Measurements from ENCODE around the gene ZDHHC1.
"Not testable (repeated sequence)": the region's sequence is repeated elsewhere in the genome, so short reads cannot be mapped to it uniquely, and the experiment has no call there.

Gene ZDHHC1

GRCh38 chr16:67430504-67430976, 14.3 kb upstream of the ZDHHC1 start:
- DNase-seq: peak; percentile 16 to 40

DNA sequence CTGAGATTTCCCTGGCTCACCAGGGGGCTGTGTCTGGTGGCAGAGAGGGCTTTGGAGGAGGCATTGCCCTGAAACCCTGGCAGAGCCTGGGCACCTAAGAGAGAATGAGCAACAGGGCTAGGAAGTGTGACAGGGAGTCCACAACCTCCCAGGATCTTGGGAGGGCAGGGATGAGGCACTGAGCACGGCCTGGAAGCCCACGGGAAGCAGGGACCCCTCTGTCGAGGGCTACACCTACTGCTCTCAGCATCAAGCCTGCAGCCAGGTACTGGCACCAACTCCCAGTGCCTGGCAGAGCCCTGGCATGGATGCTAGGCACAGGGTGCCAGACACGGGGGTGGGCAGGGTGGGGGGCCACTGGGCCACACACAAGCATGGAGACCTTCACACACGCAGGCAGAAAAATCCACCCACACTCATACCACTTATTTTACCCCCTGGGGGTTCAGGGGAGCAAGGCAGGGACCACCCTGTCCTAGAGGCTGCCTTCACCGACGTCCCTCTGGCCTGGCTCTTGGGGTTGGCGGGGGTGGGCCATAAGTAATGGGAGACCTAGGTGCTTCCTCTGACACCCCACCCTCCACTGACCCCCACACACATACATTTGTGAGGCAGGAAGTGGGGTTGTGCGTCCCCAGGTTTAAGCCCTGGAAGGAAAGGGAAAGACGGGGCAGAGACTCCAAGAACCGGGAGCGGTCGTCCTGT, 13.7 kb upstream of the ZDHHC1 start:
- DNase-seq: no peak

- no peak for DNase-seq
Measured at GRCh38 chr16:67429053-67429798, 12.9 kb upstream of the ZDHHC1 start.

DNA sequence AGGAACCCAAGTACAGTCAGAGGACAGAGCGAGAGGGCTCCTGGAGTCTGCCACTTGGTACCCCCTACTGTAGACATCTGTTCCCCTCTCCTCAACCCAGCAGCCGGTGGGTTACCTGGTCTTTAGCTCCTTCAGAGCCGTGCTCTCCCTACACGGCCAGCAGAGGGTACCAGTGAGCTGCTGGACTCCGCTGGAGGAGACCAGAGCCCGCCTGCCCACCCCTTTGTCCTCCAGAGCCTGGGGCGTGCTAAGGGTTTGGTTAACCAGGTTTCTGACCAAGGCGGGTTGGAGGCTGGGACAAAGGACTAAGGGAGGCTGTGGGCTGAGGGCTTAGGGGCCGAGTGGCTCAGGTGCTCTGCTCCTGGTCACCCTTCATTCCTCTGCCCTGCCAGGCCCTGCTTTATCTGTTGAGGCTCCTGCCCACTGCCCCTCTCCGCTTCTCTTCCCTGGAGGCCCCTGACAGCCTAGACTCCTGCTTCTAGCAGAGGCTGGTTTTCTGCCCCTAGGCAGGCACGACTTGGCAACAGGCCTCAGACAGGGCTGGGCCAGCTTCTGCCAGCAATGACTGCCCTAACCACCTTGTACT, 12.0 kb upstream of the ZDHHC1 start:
- peak; percentile 54 to 61 for DNase-seq

DNA sequence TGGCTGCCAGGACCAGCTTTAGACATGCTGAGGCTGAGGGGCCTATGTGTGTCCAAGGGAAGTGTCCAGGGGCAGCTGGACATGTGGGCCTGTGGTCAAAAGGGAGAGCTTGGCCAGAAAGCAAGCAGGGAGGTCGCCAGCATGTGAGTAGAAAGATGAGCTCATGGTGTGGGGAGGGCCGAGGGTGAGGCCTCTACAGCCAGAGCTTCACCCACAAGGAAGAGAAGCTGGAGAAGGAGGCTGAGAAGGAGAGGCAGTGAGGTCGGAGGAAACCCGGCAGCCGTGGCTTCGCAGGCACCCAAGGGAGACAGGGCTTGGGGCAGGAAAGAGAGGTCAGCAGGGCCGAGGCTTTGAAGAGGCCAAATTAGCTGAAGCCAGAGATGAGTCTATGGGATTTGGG, 10.7 kb upstream of the ZDHHC1 start:
- DNase-seq: no peak

- no peak for DNase-seq
Measured at GRCh38 chr16:67426022-67426421, 9.7 kb upstream of the ZDHHC1 start.

DNA sequence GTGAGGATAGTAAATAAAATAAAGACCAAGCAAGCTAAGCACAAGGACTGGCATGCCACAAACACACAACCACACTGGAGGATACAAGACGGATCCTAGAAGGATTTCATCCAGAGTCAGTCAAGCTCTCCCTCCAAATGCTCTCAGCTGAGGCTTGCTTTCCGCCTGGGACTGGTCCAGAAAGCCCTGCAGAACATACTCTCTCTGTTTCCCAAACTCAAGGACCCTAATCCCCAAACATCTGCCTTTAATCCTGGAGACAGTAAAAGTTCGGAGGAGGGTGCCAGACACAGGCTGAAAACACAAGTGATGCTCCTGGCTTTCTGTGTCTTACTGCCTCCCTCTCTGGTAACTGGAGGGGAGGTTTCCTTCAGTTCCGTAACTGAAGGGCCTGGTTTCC, 9.3 kb upstream of the ZDHHC1 start:
- no peak for DNase-seq

DNA sequence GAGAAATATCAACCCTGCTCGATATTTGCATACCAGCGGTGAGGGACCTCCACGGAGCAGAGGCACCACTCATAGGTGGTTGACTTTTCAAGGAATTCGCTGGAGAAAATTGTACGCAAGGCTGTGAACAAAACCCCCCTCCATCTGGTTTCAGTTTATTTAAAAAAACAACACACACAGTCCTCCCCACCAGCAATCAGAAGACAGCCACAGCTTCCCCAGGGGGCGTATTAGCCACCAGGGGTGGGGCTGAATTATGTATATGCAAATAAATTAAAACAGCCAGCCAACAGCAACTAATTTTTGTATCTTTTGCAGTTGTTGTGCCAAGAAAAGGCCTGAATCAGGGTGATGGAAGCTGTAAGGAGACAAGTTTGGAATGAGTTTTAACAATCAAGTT, 8.8 kb upstream of the ZDHHC1 start:
- DNase-seq: no peak

- no peak for DNase-seq
Measured at GRCh38 chr16:67424261-67424615, 8.0 kb upstream of the ZDHHC1 start.

GRCh38 chr16:67423611-67424260, 7.5 kb upstream of the ZDHHC1 start:
- no peak for DNase-seq

DNA sequence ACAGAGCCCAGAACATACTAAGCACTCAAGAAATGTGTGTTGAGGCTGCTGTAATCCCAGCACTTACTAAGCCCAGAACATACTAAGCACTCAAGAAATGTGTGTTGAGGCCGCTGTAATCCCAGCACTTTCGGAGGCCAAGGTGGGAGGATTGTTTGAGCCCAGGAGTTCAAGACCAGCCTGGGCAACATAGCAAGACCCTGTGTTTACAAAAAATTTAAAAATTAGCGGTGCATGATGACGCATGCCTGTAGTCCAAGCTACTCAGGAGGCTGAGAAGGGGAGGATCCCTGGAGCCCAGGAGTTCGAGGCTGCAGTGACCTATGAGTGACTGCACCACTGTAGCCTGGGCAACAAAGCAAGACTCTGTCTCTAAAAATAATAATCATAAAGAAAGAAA, 6.7 kb upstream of the ZDHHC1 start:
- DNase-seq: no peak

DNA sequence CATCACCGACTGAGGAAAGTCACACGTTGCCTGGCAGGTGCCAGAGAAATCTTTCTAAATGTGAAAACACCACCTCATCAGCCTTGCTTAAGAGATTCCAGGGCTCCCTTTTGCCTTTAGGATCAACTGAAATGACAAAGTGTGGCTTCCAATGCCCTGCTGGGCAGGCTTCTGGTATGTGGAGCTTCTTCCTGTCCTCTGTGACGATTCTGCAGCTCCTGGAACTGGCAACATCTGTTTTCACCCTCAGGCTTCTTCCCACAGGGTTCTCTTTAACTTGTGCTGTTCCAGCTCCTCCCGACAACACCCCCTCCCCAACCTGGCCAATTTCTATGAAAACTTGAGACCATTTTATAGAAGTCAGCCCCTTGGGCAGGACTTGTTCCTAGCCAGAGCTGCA, 4.8 kb upstream of the ZDHHC1 start:
- DNase-seq: no peak

DNA sequence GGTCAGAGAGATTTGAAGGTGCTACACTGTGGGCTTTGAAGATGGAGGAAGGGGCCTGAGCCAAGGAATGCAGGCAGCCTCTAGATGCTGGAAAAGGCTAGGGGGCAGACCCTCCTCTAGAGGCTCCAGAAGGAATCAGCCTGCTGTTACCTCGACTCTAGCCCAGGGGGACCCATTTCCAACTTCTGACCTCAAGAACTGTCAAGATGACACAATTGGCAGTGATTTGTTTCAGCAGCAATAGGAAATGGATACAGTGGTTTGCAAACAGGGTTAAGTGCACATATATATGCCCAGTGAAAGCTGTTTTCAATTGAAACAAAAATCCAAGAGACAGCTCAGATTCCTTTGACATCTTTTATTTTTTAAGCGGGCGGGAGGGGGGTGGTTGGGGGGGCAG, 3.7 kb upstream of the ZDHHC1 start:
- no peak for DNase-seq

- DNase-seq: no peak
Measured at GRCh38 chr16:67419502-67419901, 3.2 kb upstream of the ZDHHC1 start.

DNA sequence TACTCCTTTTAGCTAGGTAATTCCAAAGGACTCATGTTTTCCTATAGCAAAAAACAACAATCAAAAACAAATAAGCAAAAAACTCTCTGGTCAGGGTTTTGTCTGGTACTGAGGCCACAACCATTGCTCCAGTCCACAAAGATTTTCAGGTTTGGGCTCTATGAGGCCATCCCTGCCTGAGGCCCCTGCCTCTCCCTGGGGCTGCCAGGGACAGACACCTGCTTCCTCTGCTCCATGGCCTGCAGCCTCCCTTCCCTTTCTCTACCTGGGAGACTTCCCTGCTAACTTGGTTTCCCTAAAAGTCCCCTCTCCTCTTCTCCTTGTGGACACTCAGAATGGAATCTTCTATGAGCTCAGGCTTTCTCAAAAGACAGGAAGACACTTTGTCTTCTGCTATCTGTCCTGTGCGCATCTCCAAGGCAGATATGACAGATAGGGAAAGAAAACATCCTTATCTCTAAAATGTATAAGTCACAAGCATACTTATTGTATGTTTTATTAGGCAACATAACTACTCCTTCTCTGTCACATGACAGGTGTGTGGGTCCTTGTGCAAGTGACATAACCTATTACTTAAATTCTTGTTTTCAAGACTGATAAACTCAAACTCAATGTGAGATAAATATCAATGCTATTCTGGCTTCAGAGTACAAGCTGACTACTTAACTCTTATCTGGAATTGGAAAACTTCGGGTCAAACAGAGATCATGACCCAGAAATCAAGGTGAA, 1.2 kb upstream of the ZDHHC1 start:
- DNase-seq: no peak

GRCh38 chr16:67415421-67415820, 856 bp downstream of the ZDHHC1 start:
- not testable (repeated sequence) for DNase-seq

DNA sequence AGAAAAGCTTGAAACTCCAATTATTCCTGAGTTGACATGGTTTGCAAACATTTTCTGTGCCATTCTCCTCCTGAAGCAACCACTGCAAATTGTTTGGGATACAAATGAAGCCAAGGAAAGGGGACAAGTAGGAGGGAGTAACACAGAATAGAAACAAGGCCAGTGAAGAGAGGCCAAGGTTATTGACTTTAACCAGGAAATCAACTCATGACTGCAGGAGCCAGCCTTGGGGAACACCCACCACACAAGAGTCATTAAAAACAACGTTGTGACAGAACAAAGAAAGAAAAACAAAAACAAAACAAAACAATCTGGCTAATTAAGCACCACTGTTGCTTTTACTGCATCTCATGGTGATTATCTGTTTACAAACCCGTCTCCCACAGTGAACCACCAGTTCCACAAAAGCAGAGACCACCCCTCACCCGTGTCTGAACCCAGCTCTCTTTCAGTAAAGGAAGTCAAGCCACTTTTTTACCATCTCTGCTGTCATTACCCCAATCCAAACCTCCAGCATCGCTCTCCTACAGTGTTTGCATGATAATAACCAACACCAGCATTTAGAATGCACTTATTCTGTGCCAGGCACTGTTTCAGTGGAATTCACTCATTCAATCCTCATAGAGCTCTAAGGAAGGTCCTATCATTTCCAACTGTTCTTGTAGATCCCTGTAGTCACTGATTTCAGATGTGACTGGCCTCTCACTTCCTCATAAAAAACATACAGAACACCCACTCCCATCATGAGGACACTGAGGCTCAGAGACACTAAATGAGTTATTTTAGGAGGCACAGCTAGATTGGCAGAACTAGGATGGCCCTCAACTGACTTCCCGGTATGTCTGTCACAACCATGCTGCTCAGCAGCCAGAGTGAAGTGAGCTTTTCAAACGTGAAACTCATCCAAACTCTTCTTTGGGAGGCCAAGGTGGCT, 2.0 kb downstream of the ZDHHC1 start:
- DNase-seq: no peak

DNA sequence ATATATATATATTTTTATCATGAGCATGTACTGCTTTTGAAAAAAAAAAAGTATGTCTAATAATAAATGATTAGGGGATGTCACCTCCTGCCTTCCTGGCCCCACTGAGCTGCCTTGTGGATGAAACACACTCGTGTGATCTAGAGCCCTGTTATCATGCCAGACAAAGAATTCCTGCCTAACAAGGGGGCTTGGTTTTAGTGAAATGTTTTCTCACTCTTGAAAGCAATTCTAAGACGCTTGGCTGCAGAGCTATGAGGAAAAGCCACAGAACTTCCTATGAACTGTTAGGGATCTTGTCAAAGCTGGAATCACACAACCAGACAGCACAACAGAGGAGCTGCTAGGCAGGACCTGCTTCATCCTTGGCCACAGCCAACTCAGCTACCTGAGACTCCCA, 4.0 kb downstream of the ZDHHC1 start:
- no peak for DNase-seq

GRCh38 chr16:67411339-67411738, 4.9 kb downstream of the ZDHHC1 start:
- DNase-seq: no peak

DNA sequence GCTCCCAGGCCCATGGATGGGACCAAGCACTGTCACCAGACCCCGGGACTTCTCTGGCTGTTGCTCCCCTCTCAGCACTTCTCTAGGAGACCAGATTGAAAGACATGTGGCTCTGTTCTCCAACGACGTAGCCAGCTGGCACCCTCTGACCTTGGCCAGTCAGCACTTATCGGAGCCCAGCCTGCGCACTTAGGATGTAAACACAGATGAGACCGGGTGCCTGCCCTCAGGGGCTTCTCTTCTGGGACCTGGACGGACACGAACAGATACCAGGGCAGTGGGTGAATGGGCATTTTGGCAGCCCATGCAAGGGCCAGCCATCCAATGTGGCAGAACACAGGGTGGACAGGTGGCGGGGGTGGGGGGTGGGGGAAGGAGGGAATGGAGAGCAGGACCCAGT, 6.6 kb downstream of the ZDHHC1 start:
- DNase-seq: no peak

GRCh38 chr16:67407788-67408452, 8.4 kb downstream of the ZDHHC1 start:
- DNase-seq: no peak

All from stimulated activated CD4-positive, alpha-beta T cell treated with anti-CD3 and anti-CD28 coated beads, Interleukin-2, amount 100 ng/mL, for 48 hours (primary cell).